Motor neuron (in vitro differentiated cells): ENCODE data around the gene KCNJ11. TPM values are rescaled to one million over a fixed set of nuclear protein-coding genes. Genes with fewer than 3 reads are reported as not detected.

ENCODE experiments used
- ATAC-seq, 8 experiments: fragments of 200-7000 bp; cut with Tn5 transposase; replicated peaks in 6 of 8; 2 replicates each; pipeline ENCODE4 v1.8.0; 2021; ENCODE audit warnings: mild to moderate bottlenecking in 8 of 8, moderate library complexity in 8 of 8
- H3K27ac ChIP-seq, 2 donors: fragments of 250-450 bp; sonication (Bioruptor Pico); 2 replicates each; pipeline ENCODE4 v1.9.0; 2021; ENCODE audit warnings: antibody characterized with exemption in 2 of 2, mild to moderate bottlenecking in 2 of 2, moderate library complexity in 1 of 2
- H3K4me1 ChIP-seq, 2 donors: fragments of 250-450 bp; sonication (Bioruptor Pico); replicated peaks in 1 of 2; 2 replicates each; pipeline ENCODE4 v1.6.1; 2021; ENCODE audit warnings: antibody characterized with exemption in 2 of 2, mild to moderate bottlenecking in 2 of 2, moderate library complexity in 1 of 2
- H3K4me3 ChIP-seq, 5 donors: fragments of 250-450 bp; sonication (Bioruptor Pico); 2 replicates each; pipeline ENCODE4 v1.9.0; 2021; ENCODE audit warnings: antibody characterized with exemption in 5 of 5, mild to moderate bottlenecking in 5 of 5, moderate library complexity in 4 of 5
- WGBS, 10 experiments: fragments of 450-650 bp; shearing (Covaris generic); methylation state at CpG; one replicate each; pipeline ENCODE4 v1.0.0; 2022; 5-methylcytosine and 5-hydroxymethylcytosine counted together
- in situ Hi-C, 9 experiments: fragments of 400-800 bp; cut with MboI; loops; one replicate each; pipeline ENCODE4 v1.15.0; 2021; ENCODE audit warnings: low sequenced_read_pairs in 9 of 9, low pct_unique_long_range_greater_than_20kb in 2 of 9; ENCODE audit not compliant: unreplicated experiment in 9 of 9
- total RNA-seq, 8 experiments: library from RNA; unstranded; fragments of 300-600 nt; gene quantifications; 2 replicates each; pipeline versions ENCODE4 v1.2.3 to v1.2.4, GENCODE V29; 2022

The KCNJ11 gene
- total RNA-seq, 8 experiments from 2014 or later, result 0.15 to 4.1 (median 2.1) TPM; not detected in 1

GRCh38 chr11:17385926-17386325 is 2.5 kb downstream of the KCNJ11 start:
- 20 to 100% (median 92%) methylated on average over 1 to 2 of the region's 6 CpGs; no CpG with 5 or more reads in 6 of the 10 experiments for WGBS, 10 experiments

GRCh38 chr11:17385492-17385891 is 3.0 kb downstream of the KCNJ11 start:
- peaks cover 4 to 5% of the 10 kb centered on the region in 2 donors for H3K4me1 ChIP-seq
- no peak overlapping the region for H3K27ac ChIP-seq
- in situ Hi-C loops, result loop anchor here in 8 of 9 experiments (10.0 to 25.0 kb wide), 4 partner anchors 102 to 602 kb away; partner anchors contain the start of gene ABCC8 (in 2 of the 8)
- H3K4me3 ChIP-seq, result no peak overlapping the region
- no peak for ATAC-seq
- 0 to 60% methylated on average over 1 of the region's 5 CpGs; no CpG with 5 or more reads in 8 of the 10 experiments for WGBS, 10 experiments

More at GRCh38 chr11:17385926-17386325, 2.5 kb downstream of the KCNJ11 start:
- H3K4me1 ChIP-seq, result peaks cover 4 to 5% of the 10 kb centered on the region in 2 donors
- in situ Hi-C loops, result loop anchor here in 8 of 9 experiments (10.0 to 25.0 kb wide), 4 partner anchors 101 to 601 kb away; partner anchors contain the start of gene ABCC8 (in 2 of the 8)
- H3K27ac ChIP-seq, result no peak overlapping the region
- no peak overlapping the region for H3K4me3 ChIP-seq
- no peak for ATAC-seq

DNA sequence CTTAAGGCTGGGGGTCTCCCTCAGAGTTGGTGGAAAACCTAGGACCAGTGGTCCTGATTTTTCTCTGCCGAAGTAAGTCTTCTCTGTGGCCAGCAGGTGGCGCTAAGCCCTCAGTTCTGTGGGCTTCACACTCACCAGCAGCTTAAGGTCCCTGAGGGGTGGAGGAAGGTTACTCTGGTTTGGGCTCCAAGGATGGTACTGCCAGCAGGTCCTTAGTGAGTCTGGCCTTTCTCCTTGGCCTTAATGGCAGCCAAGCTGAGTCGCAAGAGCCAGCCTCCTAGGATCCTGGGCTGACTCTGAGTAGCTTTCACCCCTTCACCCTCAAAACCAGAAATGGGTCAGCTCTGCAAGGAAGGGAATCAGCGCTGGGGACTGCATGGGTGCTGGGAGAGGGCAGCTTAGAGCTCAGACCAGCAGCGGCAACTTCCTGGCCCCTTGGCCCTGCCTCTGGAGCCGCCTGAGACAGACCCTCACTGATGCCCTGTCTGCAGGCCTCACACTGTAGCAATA is 4.4 kb downstream of the KCNJ11 start:
- no peak overlapping the region for H3K27ac ChIP-seq

DNA sequence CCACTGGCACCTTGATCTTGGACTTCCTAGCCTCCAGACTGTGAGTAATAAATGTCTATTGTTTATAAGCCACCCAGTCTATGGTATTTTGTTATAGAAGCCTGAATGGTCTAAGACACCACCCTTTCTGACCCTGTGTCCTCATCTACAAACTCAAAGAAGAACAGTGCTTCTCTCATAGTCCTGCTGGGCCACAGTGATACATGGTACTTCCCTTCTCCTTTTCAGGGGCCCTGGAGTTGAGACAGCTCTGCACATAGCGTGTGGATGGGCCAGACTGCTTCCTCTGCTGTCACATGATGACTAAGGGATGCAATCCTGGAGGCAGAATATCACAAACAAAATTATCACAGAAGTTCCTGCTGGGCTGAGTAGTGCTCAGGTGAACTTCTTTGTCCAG is 5.0 kb downstream of the KCNJ11 start:
- ATAC-seq, result peak in 3 of 8 experiments; percentile 7 to 10 (median 9)
- in situ Hi-C loops, result loop anchor here in 8 of 9 experiments (10.0 to 25.0 kb wide), 4 partner anchors 104 to 604 kb away; partner anchors contain the start of gene ABCC8 (in 2 of the 8)
- WGBS, 10 experiments, result 80 to 100% (median 100%) methylated on average over 1 of the region's 1 CpG; no CpG with 5 or more reads in 7 of the 10 experiments
- Histone ChIP-seq H3K27ac (no peak overlapping the region), H3K4me3 (no peak overlapping the region), H3K4me1 (no peaks in the 10 kb centered on the region)

More for the DNA sequence above, 4.4 kb downstream of the KCNJ11 start:
- ATAC-seq, result peak; percentile 38 to 69 (median 56)
- Histone ChIP-seq H3K4me3 (no peak overlapping the region), H3K4me1 (no peaks in the 10 kb centered on the region)
- in situ Hi-C loops, result loop anchor here in 8 of 9 experiments (10.0 to 25.0 kb wide), 4 partner anchors 103 to 603 kb away; partner anchors contain the start of gene ABCC8 (in 2 of the 8)
- WGBS, 10 experiments, result 0 to 100% (median 40%) methylated on average over 1 to 3 of the region's 6 CpGs; no CpG with 5 or more reads in 3 of the 10 experiments

GRCh38 chr11:17382046-17382728 is 6.3 kb downstream of the KCNJ11 start:
- no peak for ATAC-seq
- Histone ChIP-seq H3K4me1 (no peaks in the 10 kb centered on the region), H3K27ac (no peak overlapping the region), H3K4me3 (no peak overlapping the region)
- WGBS, 10 experiments, result 60 to 100% (median 76%) methylated on average over 1 to 3 of the region's 8 CpGs; no CpG with 5 or more reads in 4 of the 10 experiments
- in situ Hi-C loops, result loop anchor here in 8 of 9 experiments (10.0 to 25.0 kb wide), 4 partner anchors 105 to 605 kb away; partner anchors contain the start of gene ABCC8 (in 2 of the 8)

GRCh38 chr11:17381156-17381555 is 7.3 kb downstream of the KCNJ11 start:
- ATAC-seq, result no peak
- in situ Hi-C loops, result loop anchor here in 8 of 9 experiments (10.0 to 25.0 kb wide), 4 partner anchors 106 to 606 kb away; partner anchors contain the start of gene ABCC8 (in 2 of the 8)
- WGBS, 10 experiments, result 47 to 100% (median 70%) methylated on average over 1 to 3 of the region's 4 CpGs; no CpG with 5 or more reads in 1 of the 10 experiments

GRCh38 chr11:17379383-17380180 is 8.9 kb downstream of the KCNJ11 start:
- Histone ChIP-seq H3K4me3 (no peak overlapping the region), H3K27ac (no peak overlapping the region), H3K4me1 (no peaks in the 10 kb centered on the region)
- in situ Hi-C loops, result loop anchor here in 8 of 9 experiments (10.0 to 25.0 kb wide), 4 partner anchors 108 to 608 kb away; partner anchors contain the start of gene ABCC8 (in 2 of the 8)
- 73 to 100% (median 91%) methylated on average over 1 to 5 of the region's 7 CpGs; no CpG with 5 or more reads in 2 of the 10 experiments for WGBS, 10 experiments
- ATAC-seq, result no peak

More at GRCh38 chr11:17381156-17381555, 7.3 kb downstream of the KCNJ11 start:
- H3K4me3 ChIP-seq, result no peak overlapping the region
- H3K4me1 ChIP-seq, result no peaks in the 10 kb centered on the region
- no peak overlapping the region for H3K27ac ChIP-seq

DNA sequence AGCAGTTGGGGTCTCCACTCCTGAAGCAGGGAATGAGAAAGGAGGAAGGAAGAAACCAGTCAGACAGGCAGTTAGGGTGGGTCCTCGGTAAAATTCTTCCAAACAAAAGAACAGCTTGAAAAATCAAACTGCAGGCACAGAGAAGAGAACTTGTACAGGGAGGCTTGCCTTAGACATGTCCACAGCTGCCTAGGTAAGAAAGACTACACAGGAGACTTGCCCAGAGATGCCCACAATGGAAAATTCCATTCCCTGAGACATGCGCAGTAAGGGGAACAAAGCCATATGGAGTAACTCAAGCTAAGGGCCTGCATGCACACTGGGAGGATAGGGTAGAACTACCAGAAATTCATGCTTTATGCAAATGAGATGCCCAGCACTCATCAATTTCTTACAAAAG is 9.8 kb downstream of the KCNJ11 start:
- in situ Hi-C loops, result loop anchor here in 7 of 9 experiments (25.0 kb wide), 3 partner anchors 109 to 609 kb away; partner anchors contain the start of gene ABCC8 (in 2 of the 7)
- no peak for ATAC-seq
- H3K4me3 ChIP-seq, result no peak overlapping the region
- WGBS, 10 experiments, result 0 to 100% (median 95%) methylated on average over 1 to 2 of the region's 2 CpGs; no CpG with 5 or more reads in 3 of the 10 experiments
- H3K4me1 ChIP-seq, result no peaks in the 10 kb centered on the region
- no peak overlapping the region for H3K27ac ChIP-seq

DNA sequence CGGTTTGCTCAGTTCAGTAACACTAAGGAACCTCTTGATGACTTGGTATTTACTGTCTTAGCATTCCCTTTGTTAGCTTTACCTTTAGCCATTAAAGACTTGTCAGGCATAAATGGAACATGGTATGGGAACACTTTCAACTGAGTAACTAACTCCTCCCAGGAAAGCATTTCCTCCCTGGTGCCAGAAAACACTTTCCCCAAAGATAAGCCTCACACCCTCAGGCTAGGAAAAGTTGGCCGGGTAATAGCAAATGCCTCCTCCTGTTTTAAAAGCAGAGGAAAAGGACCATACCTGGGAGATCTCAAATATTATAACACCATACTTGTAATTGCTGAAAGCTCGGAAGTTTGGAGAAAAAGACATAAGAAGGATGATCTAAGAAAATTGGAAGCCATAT is 12.0 kb downstream of the KCNJ11 start:
- H3K4me3 ChIP-seq, result no peak overlapping the region
- no peak for ATAC-seq
- H3K27ac ChIP-seq, result no peak overlapping the region
- no peaks in the 10 kb centered on the region for H3K4me1 ChIP-seq
- WGBS, 10 experiments, result 78 to 100% (median 92%) methylated on average over 1 to 3 of the region's 3 CpGs; no CpG with 5 or more reads in 2 of the 10 experiments
- in situ Hi-C loops, result loop anchor here in 7 of 9 experiments (25.0 kb wide), 3 partner anchors 111 to 611 kb away; partner anchors contain the start of gene ABCC8 (in 2 of the 7)

DNA sequence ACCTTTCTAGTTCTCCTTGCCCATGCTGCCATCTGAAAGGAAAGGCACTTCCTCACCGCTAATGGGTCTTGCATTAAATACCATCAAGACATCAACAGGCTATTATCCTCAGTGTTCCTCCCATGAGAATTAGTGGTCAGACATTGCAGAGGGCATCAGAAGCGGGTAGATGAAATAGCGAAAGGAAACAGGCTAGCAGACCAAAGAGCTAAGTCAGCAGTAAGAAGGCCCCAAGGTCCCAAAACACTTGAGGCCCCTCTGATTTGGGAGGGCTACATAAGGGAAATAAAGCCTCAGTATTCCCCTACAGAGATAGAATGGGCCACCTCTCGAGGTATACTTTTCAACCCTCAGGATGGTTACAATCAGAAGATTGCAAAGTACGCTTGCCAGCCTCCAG is 12.9 kb downstream of the KCNJ11 start:
- Histone ChIP-seq H3K4me1 (no peaks in the 10 kb centered on the region), H3K4me3 (no peak overlapping the region), H3K27ac (no peak overlapping the region)
- 50 to 100% (median 100%) methylated on average over 1 to 4 of the region's 5 CpGs; no CpG with 5 or more reads in 1 of the 10 experiments for WGBS, 10 experiments
- in situ Hi-C loops, result loop anchor here in 7 of 9 experiments (25.0 kb wide), 3 partner anchors 112 to 612 kb away; partner anchors contain the start of gene ABCC8 (in 2 of the 7)
- ATAC-seq, result no peak

GRCh38 chr11:17371614-17372013 is 16.8 kb downstream of the KCNJ11 start:
- in situ Hi-C loops, result loop anchor here in 1 of 9 experiments (25.0 kb wide), 1 partner anchor 141 kb away; no protein-coding TSS in a partner anchor
- ATAC-seq, result no peak
- 10 to 100% (median 66%) methylated on average over 1 to 3 of the region's 3 CpGs; no CpG with 5 or more reads in 2 of the 10 experiments for WGBS, 10 experiments
- H3K4me3 ChIP-seq, result no peak overlapping the region
- H3K27ac ChIP-seq, result no peak overlapping the region
- H3K4me1 ChIP-seq, result no peaks in the 10 kb centered on the region
